BE2C (cell line): ENCODE measurements around the gene PDE1C.

Source experiments
- DNase-seq: peaks from one replicate; pipeline ENCODE4 v3.0.0-alpha.2; 2020
- H3K27me3 ChIP-seq: fragments of 250-450 bp; sonication (Bioruptor Pico); 2 replicates; pipeline ENCODE4 v1.5.1; 2020; ENCODE audit warnings: mild to moderate bottlenecking
- H3K36me3 ChIP-seq: fragments of 250-450 bp; sonication (Bioruptor Pico); 2 replicates; pipeline ENCODE4 v1.5.1; 2020; ENCODE audit warnings: mild to moderate bottlenecking
- H3K4me1 ChIP-seq: fragments of 250-450 bp; sonication (Bioruptor Pico); 2 replicates; pipeline ENCODE4 v1.5.1; 2020
- H3K4me3 ChIP-seq: 2 replicates; pipeline ENCODE4 v1.5.1; 2011; ENCODE audit warnings: low read depth, low read length
- H3K9me3 ChIP-seq: fragments of 250-450 bp; sonication (Bioruptor Pico); 2 replicates; pipeline ENCODE4 v1.5.1; 2020
- CTCF ChIP-seq: IDR thresholded peaks from 2 replicates; pipeline ENCODE4 v1.5.1; 2012; ENCODE audit warnings: mild to moderate bottlenecking, low read depth, low read length

PDE1C gene

GRCh38 chr7:32005577-32005976 lies 64.6 kb downstream of the PDE1C start:
- Histone ChIP-seq H3K4me1 (no peaks in the 10 kb centered on the region), H3K36me3 (no peaks in the 10 kb centered on the region), H3K27me3 (no peaks in the 10 kb centered on the region), H3K4me3 (no peak overlapping the region), H3K9me3 (no peaks in the 10 kb centered on the region)
- no peak for TF ChIP-seq CTCF
- no peak for DNase-seq

- no peak for TF ChIP-seq CTCF
- Histone ChIP-seq H3K9me3 (no peaks in the 10 kb centered on the region), H3K4me3 (no peak overlapping the region), H3K36me3 (no peaks in the 10 kb centered on the region), H3K4me1 (no peaks in the 10 kb centered on the region), H3K27me3 (no peaks in the 10 kb centered on the region)
- no peak for DNase-seq
Observed at GRCh38 chr7:32001948-32002347, 68.3 kb downstream of the PDE1C start.

- no peaks in the 10 kb centered on the region for H3K4me1 ChIP-seq
- TF ChIP-seq CTCF = no peak
- no peaks in the 10 kb centered on the region for H3K36me3 ChIP-seq
- no peaks in the 10 kb centered on the region for H3K9me3 ChIP-seq
- DNase-seq = no peak
- H3K27me3 ChIP-seq = no peaks in the 10 kb centered on the region
- no peak overlapping the region for H3K4me3 ChIP-seq
Observed at GRCh38 chr7:31997423-31997822, 72.8 kb downstream of the PDE1C start.

- Histone ChIP-seq H3K9me3 (no peaks in the 10 kb centered on the region), H3K4me3 (no peak overlapping the region), H3K4me1 (no peaks in the 10 kb centered on the region), H3K27me3 (no peaks in the 10 kb centered on the region), H3K36me3 (no peaks in the 10 kb centered on the region)
- no peak for DNase-seq
- no peak for TF ChIP-seq CTCF
Observed at GRCh38 chr7:31995134-31995533, 75.1 kb downstream of the PDE1C start.

GRCh38 chr7:31991846-31992245 lies 78.4 kb downstream of the PDE1C start:
- H3K36me3 ChIP-seq = no peaks in the 10 kb centered on the region
- no peak for TF ChIP-seq CTCF
- no peak overlapping the region for H3K4me3 ChIP-seq
- H3K4me1 ChIP-seq = no peaks in the 10 kb centered on the region
- no peaks in the 10 kb centered on the region for H3K9me3 ChIP-seq
- DNase-seq = no peak
- no peaks in the 10 kb centered on the region for H3K27me3 ChIP-seq

GRCh38 chr7:31991406-31991805 lies 78.8 kb downstream of the PDE1C start:
- DNase-seq = no peak
- Histone ChIP-seq H3K36me3 (no peaks in the 10 kb centered on the region), H3K4me3 (no peak overlapping the region), H3K4me1 (no peaks in the 10 kb centered on the region), H3K27me3 (no peaks in the 10 kb centered on the region), H3K9me3 (no peaks in the 10 kb centered on the region)
- no peak for TF ChIP-seq CTCF
